Aorta (tissue), 5 donors: ENCODE results near the gene RNASE4. TPM values are rescaled to one million over a fixed set of nuclear protein-coding genes. Genes with fewer than 3 reads are reported as not detected.
A peak's percentile ranks its signal among the peaks of the same experiment; 100 is the strongest.
"Not testable (repeated sequence)": the region's sequence is repeated elsewhere in the genome, so short reads cannot be mapped to it uniquely, and the experiment has no call there.

Experiments used
- ATAC-seq: fragments of 200-7000 bp; cut with Tn5 transposase; one replicate; pipeline ENCODE4 v1.9.1; 2022; ENCODE audit warnings: moderate library complexity; ENCODE audit not compliant: low FRiP score
- DNase-seq, 2 donors: peaks; one replicate each; pipeline ENCODE4 v3.0.0-alpha.2; 2020
- H3K27ac ChIP-seq, 2 donors: one replicate each; pipeline ENCODE4 v1.5.1; 2013; ENCODE audit warnings: low read length in 2 of 2, mild to moderate bottlenecking in 2 of 2, moderate library complexity in 2 of 2, control low read depth in 1 of 2, inconsistent platforms in 1 of 2, low read depth in 1 of 2
- H3K27me3 ChIP-seq, 2 donors: one replicate each; pipeline ENCODE4 v1.6.1; 2013; ENCODE audit warnings: control low read depth in 1 of 2, low read length in 1 of 2, mild to moderate bottlenecking in 1 of 2, moderate library complexity in 1 of 2; ENCODE audit not compliant: insufficient read depth in 2 of 2, control insufficient read depth in 1 of 2
- H3K36me3 ChIP-seq, 2 donors: one replicate each; pipeline ENCODE4 v1.6.1; 2013; ENCODE audit warnings: control low read depth in 1 of 2, low read length in 1 of 2, mild to moderate bottlenecking in 1 of 2; ENCODE audit not compliant: insufficient read depth in 2 of 2, control insufficient read depth in 1 of 2
- H3K4me1 ChIP-seq, 2 donors: one replicate each; pipeline ENCODE4 v1.6.1; 2013; ENCODE audit warnings: low read length in 2 of 2, control low read depth in 1 of 2, mild to moderate bottlenecking in 1 of 2, moderate library complexity in 1 of 2; ENCODE audit not compliant: insufficient read depth in 2 of 2, control insufficient read depth in 1 of 2
- H3K4me3 ChIP-seq, 2 donors: one replicate each; pipeline ENCODE4 v1.5.1; 2013; ENCODE audit warnings: low read length in 2 of 2, control low read depth in 1 of 2, mild to moderate bottlenecking in 1 of 2
- H3K9me3 ChIP-seq: one replicate; pipeline ENCODE4 v1.6.1; 2013; ENCODE audit warnings: mild to moderate bottlenecking, low read length; ENCODE audit not compliant: control insufficient read depth
- WGBS, 2 donors: extraction: QIAGEN DNeasy Blood & Tissue Kit; methylation state at CpG; one replicate each; pipeline ENCODE4 v1.1.7; 2013; 5-methylcytosine and 5-hydroxymethylcytosine counted together
- intact Hi-C, 2 donors: fragments of 100-400 bp; cut with DNase I; formaldehyde crosslinking; loops; one replicate each; pipeline versions ENCODE4 v1.14.2 to v1.15.0; 2022
- polyA plus RNA-seq, 2 donors: library from polyadenylated mRNA; stranded (reverse); fragments of 200-250 nt; gene quantifications; one replicate each; pipeline ENCODE4 v1.2.3, GENCODE V29; 2013
- total RNA-seq, 2 donors: library from RNA; stranded (reverse); fragmentation: NEBNext Ultra II Directional; extraction: Animal tissue kit (Norgen Biotek cat#: 25700); gene quantifications; one replicate each; pipeline ENCODE4 v1.2.1, GENCODE V29; 2021
- donor health status: healthy with polysubstance abuse.
- donor health status: Bipolar disorder and iron deficiency.
- donor health status: DM: no; HTN: no; CAD: no.
- donor health status: DM: no; HTN: no; CAD: no.
- donor health status: DM: yes; HTN: yes; CAD: no.

Gene RNASE4
- total and polyA plus RNA-seq, 4 donors, result 37.4 to 85.1 (median 55.6) TPM

GRCh38 chr14:20698934-20699333 lies 14.6 kb downstream of the RNASE4 start:
- no peaks in the 10 kb centered on the region for H3K9me3 ChIP-seq
- H3K27ac ChIP-seq, result no peak overlapping the region
- no peak for DNase-seq
- H3K27me3 ChIP-seq, result no peaks in the 10 kb centered on the region
- intact Hi-C loops, result loop anchor here (5.0 to 10.0 kb wide), 4 partner anchors 158 to 276 kb away; no protein-coding TSS in a partner anchor
- WGBS, 2 donors, result 81 to 87% methylated on average over 5 of the region's 5 CpGs
- H3K4me3 ChIP-seq, result no peak overlapping the region
- ATAC-seq, result no peak
- peaks cover 4% of the 10 kb centered on the region in 2 donors for H3K36me3 ChIP-seq
- no peaks in the 10 kb centered on the region for H3K4me1 ChIP-seq

- no peaks in the 10 kb centered on the region for H3K9me3 ChIP-seq
- no peak overlapping the region for H3K4me3 ChIP-seq
- H3K27ac ChIP-seq, result no peak overlapping the region
- no peaks in the 10 kb centered on the region for H3K27me3 ChIP-seq
- DNase-seq (no peak), ATAC-seq (no peak)
- H3K36me3 ChIP-seq, result peaks cover 4% of the 10 kb centered on the region in 2 donors
- intact Hi-C loops, result loop anchor here (5.0 to 10.0 kb wide), 4 partner anchors 157 to 275 kb away; no protein-coding TSS in a partner anchor
- no peaks in the 10 kb centered on the region for H3K4me1 ChIP-seq
Measured at GRCh38 chr14:20699931-20700330, 15.6 kb downstream of the RNASE4 start.

- H3K36me3 ChIP-seq, H3K9me3 ChIP-seq, H3K27me3 ChIP-seq, ATAC-seq, H3K4me1 ChIP-seq, intact Hi-C loops, H3K27ac ChIP-seq, DNase-seq, H3K4me3 ChIP-seq: not testable (repeated sequence)
- 96 to 99% methylated on average over 7 of the region's 7 CpGs for WGBS, 2 donors
Measured at GRCh38 chr14:20700965-20701364, 16.6 kb downstream of the RNASE4 start.

DNA sequence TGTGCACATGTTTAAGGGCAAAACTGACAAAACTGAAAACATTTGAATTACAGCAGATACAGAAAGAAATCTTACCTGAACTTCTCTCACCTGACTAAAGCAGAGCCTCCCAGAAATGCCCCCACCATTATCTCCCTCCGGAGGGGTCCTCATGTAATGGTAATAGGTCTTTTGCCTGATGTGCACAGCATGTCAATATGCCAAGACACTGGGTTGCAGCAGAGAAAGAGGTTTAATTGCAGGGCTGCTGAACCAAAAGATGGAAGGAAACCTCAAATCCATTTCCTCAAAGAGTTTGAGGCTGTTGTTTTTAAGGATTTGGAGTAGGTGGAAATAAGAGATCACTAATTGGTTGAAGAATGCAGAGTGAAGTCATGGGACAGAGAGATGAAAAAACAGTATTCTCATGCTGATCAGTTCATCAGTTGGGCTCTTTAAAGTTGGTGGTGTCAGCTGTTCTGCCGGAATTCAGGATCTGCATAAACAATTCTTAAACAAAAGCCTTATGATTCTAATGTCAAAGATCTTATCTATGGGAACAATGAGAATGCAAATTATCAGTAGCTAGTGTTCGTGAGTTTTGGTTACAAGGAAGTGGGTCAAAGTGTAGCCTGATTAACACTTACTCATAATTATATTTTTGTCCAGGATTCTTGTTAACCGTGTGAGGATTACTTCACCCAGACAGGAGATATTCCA lies 22.4 kb downstream of the RNASE4 start:
- DNase-seq, result no peak
- WGBS, 2 donors, result 38 to 40% methylated on average over 4 of the region's 4 CpGs
- Histone ChIP-seq H3K4me3 (no peak overlapping the region), H3K9me3 (no peaks in the 10 kb centered on the region), H3K36me3 (no peaks in the 10 kb centered on the region), H3K27ac (peak overlapping the region in 1 of 2 donors; percentile 14), H3K4me1 (peaks cover 2 to 4% of the 10 kb centered on the region in 2 donors), H3K27me3 (no peaks in the 10 kb centered on the region)
- intact Hi-C loops, result no loop called here
- no peak for ATAC-seq

DNA sequence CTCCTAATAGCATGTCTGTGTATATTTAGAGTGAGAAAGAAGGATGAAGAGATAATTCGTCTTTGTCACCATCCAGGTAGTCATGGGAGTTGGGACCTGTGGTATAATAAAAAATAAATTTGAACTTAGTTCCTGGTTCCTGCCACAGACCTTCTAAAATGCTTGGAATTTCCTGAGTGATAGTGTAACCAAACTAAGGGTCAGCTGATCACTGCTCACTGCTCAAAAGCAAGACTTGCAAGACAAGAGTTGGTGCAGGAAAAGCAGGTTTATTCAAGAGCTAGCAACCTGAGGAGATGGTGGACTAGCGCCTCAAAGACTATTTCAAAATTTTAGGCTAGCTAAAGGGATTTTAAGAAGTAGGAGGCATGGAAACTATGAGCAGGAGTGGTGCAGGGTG lies 23.3 kb downstream of the RNASE4 start:
- no peak overlapping the region for H3K4me3 ChIP-seq
- H3K27me3 ChIP-seq, result no peaks in the 10 kb centered on the region
- H3K9me3 ChIP-seq, result no peaks in the 10 kb centered on the region
- intact Hi-C loops, result no loop called here
- ATAC-seq (no peak), DNase-seq (no peak)
- H3K4me1 ChIP-seq, result peaks cover 2 to 4% of the 10 kb centered on the region in 2 donors
- H3K27ac ChIP-seq, result no peak overlapping the region
- no peaks in the 10 kb centered on the region for H3K36me3 ChIP-seq
- WGBS, 2 donors, result 24 to 33% methylated on average over 2 of the region's 2 CpGs

GRCh38 chr14:20711261-20711660 lies 26.9 kb downstream of the RNASE4 start:
- H3K9me3 ChIP-seq, result no peaks in the 10 kb centered on the region
- ATAC-seq, result no peak
- 68 to 69% methylated on average over 4 of the region's 4 CpGs for WGBS, 2 donors
- no peak for DNase-seq
- H3K27ac ChIP-seq, result no peak overlapping the region
- no peaks in the 10 kb centered on the region for H3K27me3 ChIP-seq
- peaks cover 2 to 4% of the 10 kb centered on the region in 2 donors for H3K4me1 ChIP-seq
- H3K4me3 ChIP-seq, result no peak overlapping the region
- no peaks in the 10 kb centered on the region for H3K36me3 ChIP-seq
- intact Hi-C loops, result no loop called here

- H3K27me3 ChIP-seq, result no peaks in the 10 kb centered on the region
- no peaks in the 10 kb centered on the region for H3K9me3 ChIP-seq
- no peak for DNase-seq
- ATAC-seq, result no peak
- no peak overlapping the region for H3K4me3 ChIP-seq
- WGBS, 2 donors, result 58 to 60% methylated on average over 4 of the region's 4 CpGs
- intact Hi-C loops, result no loop called here
- H3K4me1 ChIP-seq, result peaks cover 2 to 4% of the 10 kb centered on the region in 2 donors
- no peaks in the 10 kb centered on the region for H3K36me3 ChIP-seq
- H3K27ac ChIP-seq, result no peak overlapping the region
Measured at GRCh38 chr14:20711685-20712084, 27.3 kb downstream of the RNASE4 start.

DNA sequence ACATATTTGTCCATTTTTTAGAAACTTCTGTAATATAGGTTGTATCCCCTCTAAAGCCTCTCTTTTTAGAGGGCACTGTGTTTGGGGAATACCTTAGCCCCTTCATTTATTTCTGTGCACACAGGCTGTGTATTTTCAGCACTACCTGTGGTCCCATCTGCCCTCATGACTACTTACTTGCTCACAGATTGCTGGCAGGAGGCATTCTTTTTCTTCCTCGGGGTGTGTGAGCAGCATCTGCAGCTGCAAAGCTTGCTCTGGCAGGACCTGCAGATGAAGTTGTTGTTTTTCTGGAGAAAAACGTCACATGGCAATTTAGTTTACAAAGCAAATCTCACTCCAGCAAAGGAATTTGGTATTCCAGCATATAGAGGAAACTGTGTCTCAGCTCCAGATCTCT lies 28.5 kb downstream of the RNASE4 start:
- Histone ChIP-seq H3K4me3 (no peak overlapping the region), H3K36me3 (no peaks in the 10 kb centered on the region), H3K27ac (no peak overlapping the region), H3K27me3 (no peaks in the 10 kb centered on the region), H3K4me1 (no peaks in the 10 kb centered on the region), H3K9me3 (no peaks in the 10 kb centered on the region)
- intact Hi-C loops, result no loop called here
- no peak for ATAC-seq
- DNase-seq, result no peak
- 23 to 28% methylated on average over 2 of the region's 2 CpGs for WGBS, 2 donors

DNA sequence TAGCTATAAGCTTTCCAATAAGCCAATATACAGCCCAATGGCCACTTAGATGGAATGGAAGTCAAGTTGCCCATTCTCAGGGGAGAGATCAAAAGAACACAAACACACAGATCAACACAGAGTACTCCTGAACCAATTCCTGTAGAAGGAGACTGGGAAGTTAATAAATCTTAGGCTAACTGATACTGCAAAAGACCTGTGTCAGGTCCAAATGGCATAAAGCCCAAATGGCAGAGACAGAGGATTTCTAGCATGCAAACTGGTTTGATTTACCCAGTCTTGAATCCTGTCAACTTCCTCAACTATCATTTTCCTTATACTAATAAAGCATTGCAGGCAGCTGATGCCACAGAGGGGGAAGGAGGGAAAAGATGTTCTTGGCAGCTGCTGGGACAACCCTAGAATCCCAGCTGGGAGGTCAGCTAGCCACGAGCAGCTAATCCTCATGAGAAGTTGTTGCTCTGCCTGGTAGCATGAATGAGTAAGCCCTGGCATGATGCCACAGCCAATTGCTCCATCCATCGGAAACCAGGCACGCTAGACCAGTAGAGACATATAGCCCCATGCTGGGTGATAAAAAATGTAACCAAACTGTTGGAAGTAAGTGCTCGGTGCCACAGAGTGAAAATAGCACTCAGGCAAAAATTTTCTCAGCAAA lies 30.4 kb downstream of the RNASE4 start:
- no peaks in the 10 kb centered on the region for H3K9me3 ChIP-seq
- no peaks in the 10 kb centered on the region for H3K4me1 ChIP-seq
- no peaks in the 10 kb centered on the region for H3K36me3 ChIP-seq
- H3K27ac ChIP-seq, result no peak overlapping the region
- ATAC-seq, result peak; percentile 68
- H3K27me3 ChIP-seq, result no peaks in the 10 kb centered on the region
- no peak overlapping the region for H3K4me3 ChIP-seq
- WGBS, 2 donors, result 17% methylated on average over 4 of the region's 4 CpGs
- peak; percentile 85 to 93 for DNase-seq
- intact Hi-C loops, result no loop called here
